IMR-90 (cell line): ENCODE measurements around the gene TSC22D3. TPM values are rescaled to one million over a fixed set of nuclear protein-coding genes. Genes with fewer than 3 reads are reported as not detected.

Experiments used
- polyA plus RNA-seq, 3 experiments: library from polyadenylated mRNA; depleted of rRNA; stranded (reverse); fragments of >200 nt; gene quantifications; 2 replicates each; pipeline ENCODE4 v1.2.3, GENCODE V29; 2012; ENCODE audit warnings: low replicate concordance in 1 of 3
- total RNA-seq: library from RNA; depleted of rRNA; stranded (reverse); fragments of >200 nt; gene quantifications from 2 replicates; pipeline ENCODE4 v1.2.3, GENCODE V29; 2012
- TF ChIP-seq, protein P1 (sequence below): fragments of 150-350 bp; IDR thresholded peaks from 2 replicates; pipeline ENCODE4 v1.6.1; 2016; ENCODE audit warnings: low read depth, mild to moderate bottlenecking, low read length, moderate library complexity, borderline replicate concordance

The TSC22D3 gene
- total and polyA plus RNA-seq, 2 of the 4 experiments (the other 2 are of a cell fraction) = 9.9 to 14.0 TPM

DNA sequence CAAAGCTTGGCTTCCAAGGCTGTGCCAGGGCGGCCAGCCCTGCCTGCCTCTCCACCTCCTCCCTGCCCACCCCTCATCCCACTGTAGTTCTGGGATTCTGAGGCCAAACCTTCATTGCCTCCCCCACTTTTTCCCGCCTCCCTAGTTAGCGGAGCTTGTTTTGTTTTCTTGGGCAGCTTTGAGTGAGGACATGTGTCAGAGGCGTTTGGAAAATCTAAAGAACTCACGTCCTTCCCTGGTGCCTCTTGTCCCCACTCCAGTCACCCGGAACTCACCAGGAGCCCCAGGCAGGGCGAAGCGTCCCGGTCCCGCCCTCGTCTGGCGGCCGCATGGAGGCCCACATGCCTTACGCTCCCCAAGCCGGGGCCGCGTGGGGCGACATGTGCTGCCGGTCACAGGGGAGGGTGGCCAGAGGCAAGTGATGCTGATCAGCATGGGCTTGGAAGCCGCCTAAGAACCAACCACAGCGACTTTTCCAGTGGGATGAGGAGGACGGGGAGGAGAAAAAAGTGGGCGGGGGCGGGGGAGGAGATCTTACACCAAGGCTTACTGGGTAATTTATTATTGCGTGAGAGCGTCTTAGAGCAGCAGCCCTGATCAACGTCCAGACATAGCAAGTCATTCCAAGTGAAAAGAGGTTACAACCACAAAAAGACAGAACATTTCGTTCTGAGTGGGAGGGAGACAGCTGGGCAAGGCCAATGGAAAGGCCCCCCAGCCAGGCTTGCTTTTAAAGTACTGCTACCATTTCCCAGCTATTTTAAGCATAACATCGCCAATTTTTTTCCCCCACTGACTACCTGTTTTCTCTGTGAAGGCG lies 98.8 kb downstream of the TSC22D3 start (continued):
- TF ChIP-seq, protein P1, sequence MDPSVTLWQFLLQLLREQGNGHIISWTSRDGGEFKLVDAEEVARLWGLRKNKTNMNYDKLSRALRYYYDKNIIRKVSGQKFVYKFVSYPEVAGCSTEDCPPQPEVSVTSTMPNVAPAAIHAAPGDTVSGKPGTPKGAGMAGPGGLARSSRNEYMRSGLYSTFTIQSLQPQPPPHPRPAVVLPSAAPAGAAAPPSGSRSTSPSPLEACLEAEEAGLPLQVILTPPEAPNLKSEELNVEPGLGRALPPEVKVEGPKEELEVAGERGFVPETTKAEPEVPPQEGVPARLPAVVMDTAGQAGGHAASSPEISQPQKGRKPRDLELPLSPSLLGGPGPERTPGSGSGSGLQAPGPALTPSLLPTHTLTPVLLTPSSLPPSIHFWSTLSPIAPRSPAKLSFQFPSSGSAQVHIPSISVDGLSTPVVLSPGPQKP = no peak
